Measurements from ENCODE around the gene SPON1. TPM values are rescaled to one million over a fixed set of nuclear protein-coding genes. Genes with fewer than 3 reads are reported as not detected.
"Not testable (repeated sequence)": the region's sequence is repeated elsewhere in the genome, so short reads cannot be mapped to it uniquely, and the experiment has no call there.

The SPON1 gene
- total RNA-seq, 1 experiment from 2014 or later = not detected

DNA sequence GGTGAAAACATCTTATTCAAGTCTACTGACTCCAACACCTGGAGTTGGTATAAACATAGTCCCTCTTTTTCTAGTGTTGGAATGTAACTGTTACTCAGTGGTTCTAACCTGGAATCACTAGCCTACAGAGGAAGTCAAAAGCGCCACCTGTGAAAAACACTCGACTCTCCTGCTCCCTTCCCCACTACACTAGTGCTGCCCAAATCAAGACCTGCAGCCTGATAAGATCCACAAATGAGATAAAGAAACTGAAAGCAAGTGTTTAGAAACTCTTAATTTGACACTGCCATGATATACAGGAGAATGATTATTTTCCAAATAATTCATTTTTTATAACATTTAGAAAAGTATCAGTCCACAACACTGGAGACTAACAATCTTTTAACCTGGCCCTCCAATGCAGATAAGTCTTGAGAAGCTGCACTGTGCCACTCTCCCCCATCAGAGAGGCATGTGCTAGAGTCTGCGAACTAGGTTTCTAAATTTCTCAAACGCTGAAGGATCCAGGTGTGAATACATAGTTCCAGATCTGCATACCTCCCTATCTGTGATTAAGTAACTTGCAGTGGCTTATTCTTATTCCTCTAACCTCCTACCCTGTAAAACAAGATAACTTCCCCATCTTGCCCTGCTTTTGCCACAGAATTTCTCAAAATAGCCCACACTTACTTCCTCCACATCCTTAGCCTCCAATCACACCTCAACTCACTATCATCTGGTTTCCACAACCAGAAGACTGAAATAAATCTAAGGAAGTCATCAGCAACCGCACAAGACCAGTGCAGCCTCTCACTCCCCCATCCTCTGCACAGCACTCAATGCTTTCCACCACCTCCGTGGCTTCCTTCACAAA, 308.4 kb downstream of the SPON1 start:
- DNase-seq (ENCODE audit: low read depth) = no peak

DNA sequence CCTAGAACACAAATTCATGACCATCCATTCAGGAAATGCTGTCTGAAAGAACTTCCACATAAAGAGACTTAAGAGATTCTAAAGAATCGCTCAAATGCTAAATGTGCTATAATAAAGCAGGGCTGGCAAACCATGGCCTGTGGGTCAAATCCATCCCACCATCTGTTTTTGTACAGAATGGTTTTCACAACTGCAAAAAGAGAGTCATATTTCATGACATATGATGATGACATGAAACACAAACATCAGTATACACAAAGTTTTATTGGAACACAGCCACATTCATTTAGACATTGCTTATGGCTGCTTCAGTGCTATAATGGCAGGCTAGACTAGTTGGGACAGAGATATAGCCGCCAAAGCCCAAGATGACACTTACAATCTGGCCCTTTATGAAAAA, 311.4 kb downstream of the SPON1 start:
- no peak for DNase-seq (ENCODE audit: low read depth)

DNA sequence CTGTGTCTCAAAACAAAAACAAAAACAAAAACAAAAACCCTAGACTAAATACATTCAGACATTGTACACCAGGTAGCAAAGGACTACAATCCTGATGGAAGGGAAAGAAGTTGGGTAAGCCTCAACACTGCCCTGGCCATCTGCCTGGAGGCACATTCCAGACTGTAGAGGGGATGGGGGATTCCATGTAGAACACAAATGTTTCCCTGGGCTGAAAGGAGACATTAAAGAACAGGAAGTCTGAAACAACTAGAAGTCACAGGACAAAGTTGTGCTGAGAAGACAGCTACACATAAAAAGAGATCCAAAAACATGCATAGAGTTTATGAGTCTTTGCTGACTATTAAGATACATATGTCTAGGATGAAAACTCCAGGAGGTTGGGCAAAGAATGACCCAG, 312.6 kb downstream of the SPON1 start:
- DNase-seq (ENCODE audit: low read depth) = no peak

DNA sequence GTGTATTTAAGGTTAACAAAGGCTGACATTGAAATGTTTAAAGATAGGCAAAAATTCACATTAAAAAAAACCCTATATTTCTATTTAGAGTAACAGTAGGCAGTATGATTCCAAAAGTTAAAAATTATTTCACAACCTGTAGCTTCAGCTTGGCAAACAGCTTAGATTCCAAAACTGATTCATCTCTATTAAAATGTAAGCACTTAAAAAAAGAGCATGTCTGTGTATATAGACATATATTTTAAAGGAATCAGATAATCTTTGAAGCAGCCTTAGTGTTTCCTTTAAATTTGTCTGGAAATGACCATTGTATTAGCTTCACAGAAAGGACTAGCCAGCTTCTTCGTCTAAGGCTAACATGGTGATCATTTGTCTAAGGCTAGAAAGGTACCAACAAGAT, 316.3 kb downstream of the SPON1 start:
- not testable (repeated sequence) for DNase-seq (ENCODE audit: low read depth)

DNA sequence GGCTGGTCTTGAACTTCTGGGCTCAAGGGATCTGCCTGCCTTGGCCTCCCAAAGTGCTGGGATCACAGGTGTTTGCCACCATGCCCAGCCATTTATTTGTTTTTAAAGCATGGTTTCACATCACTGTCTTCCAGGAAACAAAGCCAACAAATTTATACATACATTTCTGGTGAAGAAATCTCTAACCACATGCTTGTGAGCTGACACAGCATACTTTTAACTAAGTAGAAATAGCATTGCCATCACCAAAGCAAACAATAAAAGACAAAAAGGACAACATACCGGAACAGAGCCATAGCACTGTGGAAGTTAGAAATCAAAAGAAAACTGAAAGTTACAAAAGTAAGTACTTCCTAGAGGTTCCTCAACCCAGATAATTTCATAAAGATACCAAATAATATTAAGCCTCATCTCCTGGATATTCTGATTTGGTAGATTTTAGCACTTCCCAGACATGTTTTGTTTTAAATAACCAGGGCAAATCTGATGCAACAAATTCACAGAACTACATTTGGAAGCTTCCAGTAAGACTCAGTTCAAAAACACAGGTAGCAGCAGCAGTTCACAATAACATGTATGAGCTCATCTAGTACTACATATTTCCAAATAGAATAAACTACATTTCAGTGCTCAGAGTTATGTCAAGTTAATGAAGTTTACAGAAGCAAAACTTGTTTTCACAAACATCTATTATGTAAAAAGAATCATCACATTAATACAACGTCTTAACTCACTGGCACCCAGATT, 325.8 kb downstream of the SPON1 start:
- DNase-seq (ENCODE audit: low read depth) = no peak

DNA sequence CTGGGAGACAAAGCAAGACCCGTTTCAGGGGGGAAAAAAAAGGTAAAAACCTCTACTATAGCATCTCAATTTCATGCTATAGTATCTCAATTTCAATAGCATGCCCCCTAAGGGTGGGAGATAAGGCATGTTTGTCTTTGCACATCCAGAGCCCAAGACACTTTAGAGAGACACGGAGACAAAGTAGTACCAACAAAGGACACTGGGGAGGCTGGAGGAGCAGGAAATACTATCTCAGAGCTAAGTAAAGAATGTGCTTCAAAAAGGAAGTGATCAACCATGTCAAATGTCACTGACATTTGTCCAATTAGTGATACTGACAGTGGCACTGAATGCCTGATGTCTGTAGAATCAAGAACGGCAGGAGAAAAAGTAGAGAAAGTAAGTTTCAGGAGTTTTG, 327.9 kb downstream of the SPON1 start:
- no peak for DNase-seq (ENCODE audit: low read depth)

DNA sequence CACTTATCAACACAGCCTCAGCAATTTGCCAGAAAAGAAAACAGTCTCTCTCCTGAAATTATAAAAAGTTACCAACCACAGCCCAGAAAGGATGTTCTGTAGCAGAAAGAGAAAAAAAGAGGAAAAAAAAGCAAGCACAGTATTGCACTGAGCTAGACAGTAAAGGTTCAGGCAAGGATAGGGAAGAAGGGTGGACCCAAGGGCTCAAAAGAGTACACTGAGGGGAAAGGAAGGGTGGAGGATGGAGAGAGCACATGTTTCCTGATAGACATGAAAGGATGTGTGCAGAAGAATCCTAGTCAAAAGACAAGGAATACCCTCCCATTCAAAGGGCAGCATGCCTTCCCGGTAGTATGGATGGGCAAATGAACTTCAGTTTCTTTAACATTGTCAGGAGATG, 337.4 kb downstream of the SPON1 start:
- DNase-seq (ENCODE audit: low read depth) = no peak

DNA sequence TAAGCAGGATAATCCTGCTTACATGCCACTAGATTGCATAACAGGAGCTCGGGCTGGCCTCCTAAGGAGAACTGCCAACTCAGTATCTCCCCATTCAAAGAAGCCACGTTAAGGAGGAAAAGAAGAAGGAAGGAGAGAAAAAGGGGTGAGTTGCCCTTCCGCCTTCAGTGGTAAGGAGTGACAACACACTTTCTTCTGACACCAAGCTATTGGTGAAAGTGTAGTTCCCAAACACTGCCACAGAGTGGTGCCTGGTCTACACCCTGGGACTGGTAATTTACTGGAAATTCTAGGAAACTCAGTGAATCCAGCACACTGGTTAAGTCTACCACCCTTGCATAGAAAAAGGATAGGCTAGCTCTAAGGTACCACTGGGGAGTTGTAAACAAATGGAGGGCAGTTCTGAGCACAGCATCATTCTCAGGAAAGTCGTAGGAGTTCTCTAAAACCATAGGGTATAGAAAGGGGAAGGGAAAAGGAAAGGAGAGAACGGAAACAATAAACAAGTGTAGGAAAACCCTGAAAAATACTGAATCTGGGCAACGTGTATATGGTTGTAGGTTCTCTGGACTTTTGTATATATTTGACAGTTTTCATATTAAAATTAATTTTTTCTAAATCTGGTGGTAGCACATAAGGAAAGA, 338.3 kb downstream of the SPON1 start:
- peak; percentile 71 for DNase-seq (ENCODE audit: low read depth)

DNA sequence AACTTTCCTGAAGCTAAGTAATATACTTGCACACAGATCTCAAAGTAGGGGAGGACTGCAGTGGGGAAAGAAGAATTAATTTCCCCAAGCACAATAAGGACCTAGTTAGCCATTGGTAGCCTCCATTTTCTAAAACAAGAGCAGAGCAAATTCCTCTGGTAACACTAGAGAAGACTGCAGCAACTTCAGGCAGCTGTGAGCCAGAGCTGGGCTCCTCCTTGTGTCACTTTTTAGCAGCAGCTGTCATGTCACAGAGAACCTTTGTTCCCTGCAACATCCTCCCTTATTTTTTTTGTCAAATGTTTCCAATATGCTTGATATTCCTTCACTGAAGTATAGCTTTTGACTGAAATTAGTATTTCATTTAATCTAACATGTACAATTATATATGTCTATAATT, 342.1 kb downstream of the SPON1 start:
- DNase-seq (ENCODE audit: low read depth) = no peak

DNA sequence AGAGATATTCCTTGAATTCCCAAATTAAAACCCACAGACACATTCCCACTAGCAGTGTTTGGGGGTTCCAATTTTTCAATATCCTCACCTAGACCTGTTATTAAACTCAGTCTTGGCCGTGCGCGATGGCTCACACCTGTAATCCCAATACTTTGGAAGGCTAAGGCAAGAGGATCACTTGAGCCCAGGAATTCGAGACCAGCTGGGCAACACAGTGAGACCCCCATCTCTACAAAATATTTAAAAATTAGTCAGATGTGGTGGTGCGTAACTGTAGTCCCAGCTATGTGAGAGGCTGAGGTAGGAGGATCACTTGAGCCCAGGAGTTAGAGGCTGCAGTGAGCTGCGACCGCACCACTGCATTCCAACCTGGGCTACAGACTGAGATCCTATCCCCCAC, 343.1 kb downstream of the SPON1 start:
- no peak for DNase-seq (ENCODE audit: low read depth)

DNA sequence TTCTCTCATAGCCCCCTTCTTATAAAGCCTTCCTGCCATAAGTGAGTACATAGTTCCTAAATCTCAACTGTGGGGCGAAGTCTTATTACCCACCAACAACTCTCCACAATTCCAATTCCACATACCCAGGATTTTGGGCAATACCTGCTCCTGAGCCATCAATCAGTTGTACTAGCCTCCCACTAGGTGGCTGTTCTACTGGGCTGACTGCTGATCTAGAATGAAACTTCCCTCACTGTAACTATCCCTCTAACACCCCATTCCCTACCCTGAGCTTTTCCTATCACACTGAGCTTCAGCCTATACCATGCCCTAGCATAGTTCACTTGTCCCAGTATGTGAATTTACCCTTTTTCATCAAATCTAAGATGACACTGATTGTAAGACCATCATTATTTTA, 344.0 kb downstream of the SPON1 start:
- DNase-seq (ENCODE audit: low read depth) = no peak

DNA sequence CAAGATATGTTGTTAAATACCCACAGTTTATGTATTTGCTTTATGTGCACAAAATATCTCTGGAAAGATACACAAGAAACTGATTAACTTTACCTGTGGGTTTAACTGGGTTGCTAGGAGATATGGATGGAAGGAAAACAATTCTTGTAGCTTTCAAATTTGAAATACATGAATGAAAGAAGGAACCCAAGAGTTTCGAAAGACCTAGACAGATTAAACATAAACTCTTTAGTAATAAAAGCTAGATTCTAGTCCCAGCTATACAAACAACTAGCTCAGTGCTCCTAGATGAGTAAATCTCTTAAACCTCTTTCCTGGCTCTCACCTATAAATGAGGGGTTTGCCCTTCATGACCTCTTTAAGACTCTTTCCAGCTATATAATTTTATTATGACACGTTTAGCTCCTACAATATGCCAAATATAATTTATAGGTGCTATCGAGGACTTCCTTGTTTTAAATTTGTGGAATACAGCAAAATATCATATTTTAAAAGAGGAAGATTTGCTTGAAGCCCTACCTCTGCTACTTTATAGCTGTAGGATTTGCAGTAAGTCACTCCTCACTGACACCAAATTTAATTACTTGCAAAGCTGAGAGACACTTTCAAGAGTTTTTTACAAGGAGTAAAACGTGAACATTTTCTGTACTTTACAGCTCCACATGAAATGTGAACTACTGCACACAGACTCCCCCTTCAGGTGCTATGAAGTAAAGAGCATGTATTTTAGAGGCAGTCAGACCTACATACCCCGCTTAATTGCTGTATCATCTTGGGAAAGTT, 345.8 kb downstream of the SPON1 start:
- peak; percentile 48 for DNase-seq (ENCODE audit: low read depth)

DNA sequence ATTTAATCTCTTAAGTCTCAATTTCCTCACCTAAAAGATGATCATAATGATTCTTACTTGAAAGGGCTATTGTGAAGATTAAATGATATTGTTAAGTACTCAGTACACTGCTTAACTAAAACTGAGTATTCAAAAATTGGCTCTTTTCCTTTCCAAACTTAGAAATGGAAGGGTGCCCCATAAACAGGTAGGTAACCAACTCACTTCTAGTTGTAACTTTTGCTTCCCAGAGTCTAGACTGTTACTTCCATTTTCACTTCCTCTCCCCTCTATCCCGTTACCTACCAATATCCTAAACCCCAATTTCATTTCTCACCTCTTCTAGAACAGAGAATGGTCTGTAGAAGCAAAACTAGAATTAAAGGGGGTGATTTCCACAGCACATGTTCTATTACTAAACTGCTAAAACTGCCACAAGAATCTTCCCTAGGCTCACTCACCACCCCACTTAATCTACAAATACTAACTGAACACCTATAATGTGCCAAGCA, 346.4 kb downstream of the SPON1 start:
- DNase-seq (ENCODE audit: low read depth) = no peak

DNA sequence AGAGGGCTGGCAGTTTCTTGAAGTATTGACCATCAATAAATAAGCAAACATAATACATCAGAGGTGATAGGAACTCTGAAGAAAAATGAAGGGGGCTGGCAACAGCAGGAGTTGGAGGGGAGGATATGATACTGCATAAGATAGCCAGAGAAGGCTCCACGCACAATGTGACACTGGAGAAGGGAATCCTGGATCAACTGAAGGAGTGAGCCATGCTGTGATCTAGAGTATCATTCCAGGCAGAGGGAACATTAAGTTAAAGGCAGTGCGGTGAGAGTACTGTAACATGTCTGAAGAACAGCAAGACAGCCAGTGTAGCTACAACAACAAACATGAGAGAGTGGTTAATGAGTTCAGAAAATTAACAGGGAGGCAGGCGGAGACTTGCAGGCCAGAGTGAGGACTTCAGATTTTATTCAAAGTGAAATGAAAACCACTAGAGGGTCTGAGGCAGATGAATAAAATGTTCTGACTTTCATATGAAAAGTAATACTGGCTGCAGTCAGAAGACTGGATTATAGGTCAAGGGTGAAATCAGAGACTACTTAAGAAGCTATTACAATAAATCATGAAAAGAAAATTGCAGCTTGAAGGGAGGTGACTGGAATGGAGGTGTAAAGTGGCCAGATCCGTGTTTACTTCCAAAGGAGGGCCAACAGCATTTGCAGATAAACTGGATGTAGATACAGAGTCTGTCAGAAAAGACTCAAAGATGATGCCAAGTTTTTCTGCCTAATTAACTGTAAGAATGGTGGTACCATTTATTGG, 347.1 kb downstream of the SPON1 start:
- no peak for DNase-seq (ENCODE audit: low read depth)

DNA sequence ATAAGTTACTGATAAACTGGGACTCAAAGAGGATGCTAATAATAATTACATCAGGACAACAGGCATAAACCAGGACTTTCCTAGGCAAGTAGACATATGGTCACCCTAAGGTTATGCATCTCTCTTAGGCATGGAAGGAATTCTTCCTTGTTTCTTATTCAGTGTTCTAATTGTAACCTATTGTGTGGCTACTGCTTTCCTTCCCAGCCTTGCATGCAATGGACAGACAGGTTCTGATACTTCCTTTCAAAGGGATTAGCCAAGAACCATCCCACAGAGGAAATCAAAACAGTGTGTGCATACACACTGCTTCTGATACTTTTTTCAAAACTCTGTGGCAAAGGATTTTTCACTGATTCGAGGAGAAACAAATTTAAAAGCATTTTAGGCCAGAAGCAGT, 348.2 kb downstream of the SPON1 start:
- no peak for DNase-seq (ENCODE audit: low read depth)

DNA sequence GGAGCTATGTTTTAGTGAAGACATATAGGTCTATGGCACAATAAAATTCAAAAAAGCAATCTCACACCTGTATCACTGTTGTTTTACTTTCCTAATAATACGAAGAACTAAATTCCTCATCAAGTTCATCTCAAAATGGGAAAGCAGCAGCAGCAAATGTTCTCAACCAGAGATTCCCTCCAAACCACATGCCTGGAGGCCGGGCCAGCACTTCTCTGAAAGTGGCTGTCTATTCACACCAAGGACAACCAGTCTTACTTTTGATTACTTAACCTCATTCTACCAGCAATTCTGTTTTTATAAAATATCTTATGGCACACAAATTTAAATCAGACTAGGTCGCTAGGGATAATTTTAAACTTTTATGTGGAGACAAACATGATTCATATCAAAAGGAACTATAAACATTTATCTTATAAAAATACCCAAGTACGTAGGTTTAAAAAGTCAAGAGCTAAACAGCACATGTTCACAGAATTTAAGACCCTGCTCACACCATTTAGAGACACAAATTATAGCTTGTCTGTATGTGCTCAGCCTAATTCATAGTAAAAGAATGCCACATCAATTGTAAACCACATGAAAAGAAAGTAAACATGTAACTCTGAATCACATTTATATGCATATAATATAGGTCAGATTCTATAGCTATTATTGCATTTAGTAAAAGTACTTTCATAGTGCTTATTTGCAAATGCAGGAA, 350.4 kb downstream of the SPON1 start:
- DNase-seq (ENCODE audit: low read depth) = no peak

DNA sequence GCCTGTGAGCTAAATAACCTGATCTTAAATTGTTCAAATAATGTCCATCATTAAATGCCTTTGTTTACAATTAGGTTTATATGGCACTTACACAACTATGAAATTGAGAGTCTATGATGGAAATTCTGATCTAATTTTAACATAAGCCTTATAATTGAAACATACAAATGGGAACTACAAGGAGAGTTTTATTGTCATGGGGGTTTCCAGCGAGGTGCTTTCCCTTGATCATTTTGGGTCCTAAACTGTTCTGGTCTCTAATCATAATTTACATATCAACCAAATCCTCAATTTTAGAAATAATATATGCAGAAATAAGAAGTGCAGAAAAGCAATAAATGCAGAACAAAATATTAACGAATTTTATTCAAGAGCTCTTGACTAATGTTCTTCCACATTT, 351.6 kb downstream of the SPON1 start:
- no peak for DNase-seq (ENCODE audit: low read depth)

DNA sequence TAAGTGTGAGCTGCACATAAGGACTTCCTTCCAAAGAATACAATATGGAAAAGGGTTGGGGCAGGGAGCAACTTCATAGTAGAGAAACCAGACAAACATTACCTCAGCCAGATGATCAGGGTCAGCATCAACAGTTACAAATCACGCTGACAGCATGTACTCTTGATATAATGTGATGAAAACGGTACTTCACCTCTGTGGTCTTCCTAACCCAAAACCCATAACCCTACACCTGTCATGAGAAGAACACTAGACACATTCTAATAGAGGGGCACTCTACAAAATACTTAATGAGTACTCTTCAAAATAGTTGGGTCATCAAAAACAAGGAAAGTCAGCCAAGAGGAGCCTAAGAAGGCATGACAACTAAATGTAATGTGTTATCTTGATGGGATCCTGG, 352.6 kb downstream of the SPON1 start:
- no peak for DNase-seq (ENCODE audit: low read depth)

Data from RPMI7951 (cell line).